ENCODE data around the gene A1CF. TPM values are rescaled to one million over a fixed set of nuclear protein-coding genes. Genes with fewer than 3 reads are reported as not detected.
"Not testable (repeated sequence)": the region's sequence is repeated elsewhere in the genome, so short reads cannot be mapped to it uniquely, and the experiment has no call there.

Gene A1CF
- total RNA-seq, 1 donor from 2014 or later: 2.9 TPM

- peak; percentile 56 for DNase-seq (ENCODE audit: low spot score)
Measured at GRCh38 chr10:50788951-50789945, 96.2 kb downstream of the A1CF start.

- not testable (repeated sequence) for DNase-seq (ENCODE audit: low spot score)
Measured at GRCh38 chr10:50787962-50788361, 97.5 kb downstream of the A1CF start.

GRCh38 chr10:50782017-50782416 is 103.4 kb downstream of the A1CF start:
- DNase-seq (ENCODE audit: low spot score): not testable (repeated sequence)

GRCh38 chr10:50780036-50780435 is 105.4 kb downstream of the A1CF start:
- DNase-seq (ENCODE audit: low spot score): not testable (repeated sequence)

GRCh38 chr10:50774868-50775267 is 110.6 kb downstream of the A1CF start:
- DNase-seq (ENCODE audit: low spot score): not testable (repeated sequence)

GRCh38 chr10:50772042-50772441 is 113.4 kb downstream of the A1CF start:
- not testable (repeated sequence) for DNase-seq (ENCODE audit: low spot score)

GRCh38 chr10:50766774-50767513 is 118.5 kb downstream of the A1CF start:
- not testable (repeated sequence) for DNase-seq (ENCODE audit: low spot score)

Other genes with a start within 250 kb of the A1CF start
- 7.5 TPM for gene ASAH2B, start 145.7 kb downstream of the A1CF start, total RNA-seq (ENCODE audit: insufficient read depth, low replicate concordance)
- 144 TPM for gene PRKG1, start 188.9 kb upstream of the A1CF start, total RNA-seq (ENCODE audit: insufficient read depth, low replicate concordance)